Liver (tissue), 9 donors: ENCODE results near the gene ERC2. TPM values are rescaled to one million over a fixed set of nuclear protein-coding genes. Genes with fewer than 3 reads are reported as not detected.

Source experiments
- DNase-seq: peaks from one replicate; pipeline ENCODE4 v3.0.0-alpha.2; 2017; ENCODE audit warnings: low spot score
- H3K27ac ChIP-seq, 2 donors: one replicate each; pipeline ENCODE4 v1.7.0; 2013; ENCODE audit warnings: inconsistent platforms in 2 of 2, low read length in 2 of 2, control low read depth in 1 of 2, low read depth in 1 of 2, mild to moderate bottlenecking in 1 of 2
- H3K27me3 ChIP-seq, 4 donors: one replicate each; pipeline versions ENCODE4 v1.6.1 to v1.7.0; 2013; ENCODE audit warnings: low read length in 3 of 4, inconsistent platforms in 1 of 4, mild to moderate bottlenecking in 1 of 4, moderate library complexity in 1 of 4; ENCODE audit not compliant: control insufficient read depth in 4 of 4, insufficient read depth in 4 of 4
- H3K36me3 ChIP-seq, 4 donors: one replicate each; pipeline versions ENCODE4 v1.6.1 to v1.7.0; 2013; ENCODE audit warnings: low read length in 3 of 4, mild to moderate bottlenecking in 3 of 4, low read depth in 1 of 4, moderate library complexity in 1 of 4; ENCODE audit not compliant: control insufficient read depth in 4 of 4, insufficient read depth in 3 of 4
- H3K4me1 ChIP-seq, 4 donors: one replicate each; pipeline versions ENCODE4 v1.6.1 to v1.7.0; 2013; ENCODE audit warnings: low read length in 3 of 4, mild to moderate bottlenecking in 3 of 4, moderate library complexity in 1 of 4; ENCODE audit not compliant: control insufficient read depth in 4 of 4, insufficient read depth in 4 of 4
- H3K4me3 ChIP-seq, 3 donors: one replicate each; pipeline versions ENCODE4 v1.6.1 to v1.7.0; 2013; ENCODE audit warnings: low read length in 3 of 3, control low read depth in 1 of 3, low read depth in 1 of 3, mild to moderate bottlenecking in 1 of 3
- H3K9ac ChIP-seq, 2 donors: one replicate each; pipeline ENCODE4 v1.7.0; 2013; ENCODE audit warnings: low read length in 2 of 2, mild to moderate bottlenecking in 2 of 2, moderate library complexity in 2 of 2, control low read depth in 1 of 2, low read depth in 1 of 2
- H3K9me3 ChIP-seq, 4 donors: one replicate each; pipeline versions ENCODE4 v1.6.1 to v1.7.0; 2013; ENCODE audit warnings: low read length in 3 of 4; ENCODE audit not compliant: control insufficient read depth in 4 of 4
- CTCF ChIP-seq: fragments of 150-350 bp; IDR thresholded peaks from 2 replicates; pipeline ENCODE4 v1.5.1; 2017; ENCODE audit warnings: improper control_type of control experiment, low read depth, low read length; ENCODE audit not compliant: missing input control
- EGR1 ChIP-seq, 2 donors: IDR thresholded peaks; 2 replicates each; pipeline ENCODE4 v1.6.1; 2016 to 2018; ENCODE audit warnings: antibody characterized with exemption in 2 of 2, low read depth in 2 of 2
- FOXA1 ChIP-seq: IDR thresholded peaks from 2 replicates; pipeline ENCODE4 v1.6.1; 2016; ENCODE audit warnings: antibody characterized with exemption
- FOXA2 ChIP-seq: IDR thresholded peaks from 2 replicates; pipeline ENCODE4 v1.6.1; 2016; ENCODE audit warnings: antibody characterized with exemption
- GABPA ChIP-seq, 2 donors: IDR thresholded peaks in 1 of 2; conservative IDR thresholded peaks in 1 of 2; 2 replicates each; pipeline ENCODE4 v1.6.1; 2016; ENCODE audit warnings: antibody characterized with exemption in 2 of 2, mild to moderate bottlenecking in 1 of 2, moderate library complexity in 1 of 2
- HNF4A ChIP-seq, 2 donors: conservative IDR thresholded peaks; 2 replicates each; pipeline ENCODE4 v1.6.1; 2016; ENCODE audit warnings: antibody characterized with exemption in 2 of 2, mild to moderate bottlenecking in 2 of 2
- HNF4G ChIP-seq: IDR thresholded peaks from 2 replicates; pipeline ENCODE4 v1.6.1; 2016; ENCODE audit warnings: antibody characterized with exemption
- JUND ChIP-seq, 2 donors: IDR thresholded peaks; 2 replicates each; pipeline ENCODE4 v1.6.1; 2016; ENCODE audit warnings: antibody characterized with exemption in 2 of 2
- NR2F2 ChIP-seq: IDR thresholded peaks from 2 replicates; pipeline ENCODE4 v1.6.1; 2016; ENCODE audit warnings: antibody characterized with exemption
- RAD21 ChIP-seq, 2 donors: IDR thresholded peaks; 2 replicates each; pipeline ENCODE4 v1.6.1; 2016; ENCODE audit warnings: antibody characterized with exemption in 2 of 2, mild to moderate bottlenecking in 2 of 2
- REST ChIP-seq: IDR thresholded peaks from 2 replicates; pipeline ENCODE4 v1.6.1; 2016; ENCODE audit warnings: antibody characterized with exemption, mild to moderate bottlenecking
- RXRA ChIP-seq, 2 donors: IDR thresholded peaks; 2 replicates each; pipeline ENCODE4 v1.6.1; 2017 to 2018; ENCODE audit warnings: antibody characterized with exemption in 2 of 2, mild to moderate bottlenecking in 1 of 2
- SP1 ChIP-seq: IDR thresholded peaks from 2 replicates; pipeline ENCODE4 v1.6.1; 2018; ENCODE audit warnings: antibody characterized with exemption, mild to moderate bottlenecking
- TAF1 ChIP-seq: conservative IDR thresholded peaks from 2 replicates; pipeline ENCODE4 v1.6.1; 2016; ENCODE audit warnings: antibody characterized with exemption, mild to moderate bottlenecking
- YY1 ChIP-seq: IDR thresholded peaks from 2 replicates; pipeline ENCODE4 v1.6.1; 2016; ENCODE audit warnings: antibody characterized with exemption, mild to moderate bottlenecking
- WGBS: extraction: QIAGEN DNeasy Blood & Tissue Kit; methylation state at CpG from one replicate; pipeline ENCODE4 v1.1.7; 2013; 5-methylcytosine and 5-hydroxymethylcytosine counted together
- polyA plus RNA-seq, 2 donors: library from polyadenylated mRNA; stranded (reverse) in 1 of 2; unstranded in 1 of 2; fragments of 200-250 nt in 1 of 2; fragments of >200 nt in 1 of 2; fragmentation: Nextera tagmentation in 1 of 2; extraction: Ambion mirVana in 1 of 2; gene quantifications; one replicate each; pipeline versions ENCODE4 v1.2.1 to v1.2.3, GENCODE V29; 2013 to 2015
- total RNA-seq, 2 donors: library from RNA; depleted of rRNA; stranded (reverse); fragments of >200 nt; gene quantifications; one replicate each; pipeline ENCODE4 v1.2.3, GENCODE V29; 2014
- TF ChIP-seq, protein P1 (sequence below): IDR thresholded peaks from 2 replicates; pipeline ENCODE4 v1.6.1; 2016; ENCODE audit warnings: antibody characterized with exemption
- TF ChIP-seq, protein P2 (sequence below): IDR thresholded peaks from 2 replicates; pipeline ENCODE4 v1.6.1; 2016; ENCODE audit warnings: antibody characterized with exemption
- TF ChIP-seq, protein P3 (sequence below): IDR thresholded peaks from 2 replicates; pipeline ENCODE4 v1.6.1; 2016; ENCODE audit warnings: antibody characterized with exemption
- donor health status: healthy.
- donor health status: healthy.
- donor health status: healthy.
- donor health status: healthy.
- donor health status: healthy.

Gene ERC2
- total and polyA plus RNA-seq, 4 donors = 0.14 to 0.25 TPM; not detected in 2

DNA sequence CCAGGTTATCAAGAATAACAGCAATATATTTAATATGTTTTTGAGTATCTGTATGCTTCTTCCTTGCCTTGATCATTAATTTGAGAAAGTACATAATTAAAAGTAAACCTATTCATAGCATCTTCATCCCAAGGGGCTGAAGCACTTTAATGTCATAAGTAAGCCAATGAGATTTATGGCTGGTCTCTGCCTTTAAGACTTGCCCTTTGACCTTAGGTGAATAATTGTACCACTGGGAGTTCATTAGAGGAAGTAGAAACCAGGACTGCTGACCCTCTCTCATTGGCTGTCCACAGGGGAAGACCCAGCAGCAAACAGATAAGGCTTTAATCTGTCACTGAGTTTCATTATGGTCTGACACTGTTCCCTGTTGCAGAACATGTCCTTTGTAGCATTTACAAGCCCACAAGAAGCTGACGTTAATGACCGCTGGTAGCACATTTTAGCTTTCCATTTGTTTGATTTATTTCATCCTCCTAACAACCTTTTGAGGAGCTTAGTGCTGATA lies 16.3 kb upstream of the ERC2 start:
- DNase-seq = no peak
- no peak overlapping the region for H3K9ac ChIP-seq
- peaks cover 0 to 6% (median 0%) of the 10 kb centered on the region in 4 donors for H3K27me3 ChIP-seq
- H3K4me1 ChIP-seq = no peaks in the 10 kb centered on the region
- WGBS = 55% methylated on average over 2 of the region's 2 CpGs
- H3K27ac ChIP-seq = no peak overlapping the region
- H3K36me3 ChIP-seq = no peaks in the 10 kb centered on the region
- no peak for TF ChIP-seq NR2F2
- H3K4me3 ChIP-seq = no peak overlapping the region
- no peaks in the 10 kb centered on the region for H3K9me3 ChIP-seq

DNA sequence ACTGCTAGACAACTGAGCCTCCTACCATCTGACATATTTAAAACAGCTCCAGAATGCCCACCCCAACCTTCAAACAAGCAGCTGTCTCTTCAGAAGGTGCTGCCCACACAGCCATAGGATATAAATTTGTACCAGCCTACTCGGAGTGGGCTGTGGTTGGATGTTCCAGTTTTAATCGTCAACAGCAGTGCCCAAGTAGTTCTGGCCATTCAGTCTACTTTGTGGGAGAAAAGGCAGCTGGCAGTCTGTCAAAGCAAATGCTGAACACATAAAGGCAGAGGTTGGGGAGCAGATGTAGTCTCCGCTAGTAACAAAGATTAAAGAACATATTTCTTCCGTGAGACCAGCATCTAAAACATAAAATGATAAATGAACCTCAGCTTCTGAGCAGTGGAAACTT lies 15.9 kb upstream of the ERC2 start:
- H3K36me3 ChIP-seq = no peaks in the 10 kb centered on the region
- no peak for TF ChIP-seq FOXA2
- no peak for TF ChIP-seq EGR1 (IDR thresholded peaks at IDR 0.05; ENCODE audit: low read depth in 2 of 2)
- TF ChIP-seq RAD21 (IDR thresholded peaks at IDR 0.05) = no peak
- H3K9me3 ChIP-seq = no peaks in the 10 kb centered on the region
- DNase-seq = no peak
- WGBS = 68% methylated on average over 4 of the region's 4 CpGs
- H3K27me3 ChIP-seq = peaks cover 0 to 2% (median 0%) of the 10 kb centered on the region in 4 donors
- H3K9ac ChIP-seq = no peak overlapping the region
- H3K4me1 ChIP-seq = no peaks in the 10 kb centered on the region
- H3K27ac ChIP-seq = no peak overlapping the region
- no peak overlapping the region for H3K4me3 ChIP-seq

GRCh38 chr3:56477646-56478045 lies 9.4 kb upstream of the ERC2 start:
- no peak overlapping the region for H3K4me3 ChIP-seq
- no peaks in the 10 kb centered on the region for H3K9me3 ChIP-seq
- no peaks in the 10 kb centered on the region for H3K36me3 ChIP-seq
- H3K4me1 ChIP-seq = no peaks in the 10 kb centered on the region
- TF ChIP-seq EGR1 (IDR thresholded peaks at IDR 0.05; ENCODE audit: low read depth in 2 of 2) (no peak), RXRA (IDR thresholded peaks at IDR 0.05) (no peak), JUND (IDR thresholded peaks at IDR 0.05) (no peak), REST (no peak), NR2F2 (no peak), CTCF (no peak), FOXA1 (no peak), SP1 (no peak), TAF1 (no peak), GABPA (IDR thresholded peaks at IDR 0.05 in 1 of 2, conservative IDR thresholded peaks at IDR 0.05 in 1 of 2) (no peak), HNF4A (conservative IDR thresholded peaks at IDR 0.05) (no peak), YY1 (no peak), HNF4G (no peak)
- TF ChIP-seq, protein P1, sequence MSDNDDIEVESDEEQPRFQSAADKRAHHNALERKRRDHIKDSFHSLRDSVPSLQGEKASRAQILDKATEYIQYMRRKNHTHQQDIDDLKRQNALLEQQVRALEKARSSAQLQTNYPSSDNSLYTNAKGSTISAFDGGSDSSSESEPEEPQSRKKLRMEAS = no peak
- TF ChIP-seq, protein P2, sequence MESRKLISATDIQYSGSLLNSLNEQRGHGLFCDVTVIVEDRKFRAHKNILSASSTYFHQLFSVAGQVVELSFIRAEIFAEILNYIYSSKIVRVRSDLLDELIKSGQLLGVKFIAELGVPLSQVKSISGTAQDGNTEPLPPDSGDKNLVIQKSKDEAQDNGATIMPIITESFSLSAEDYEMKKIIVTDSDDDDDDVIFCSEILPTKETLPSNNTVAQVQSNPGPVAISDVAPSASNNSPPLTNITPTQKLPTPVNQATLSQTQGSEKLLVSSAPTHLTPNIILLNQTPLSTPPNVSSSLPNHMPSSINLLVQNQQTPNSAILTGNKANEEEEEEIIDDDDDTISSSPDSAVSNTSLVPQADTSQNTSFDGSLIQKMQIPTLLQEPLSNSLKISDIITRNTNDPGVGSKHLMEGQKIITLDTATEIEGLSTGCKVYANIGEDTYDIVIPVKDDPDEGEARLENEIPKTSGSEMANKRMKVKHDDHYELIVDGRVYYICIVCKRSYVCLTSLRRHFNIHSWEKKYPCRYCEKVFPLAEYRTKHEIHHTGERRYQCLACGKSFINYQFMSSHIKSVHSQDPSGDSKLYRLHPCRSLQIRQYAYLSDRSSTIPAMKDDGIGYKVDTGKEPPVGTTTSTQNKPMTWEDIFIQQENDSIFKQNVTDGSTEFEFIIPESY = no peak
- TF ChIP-seq, protein P3, sequence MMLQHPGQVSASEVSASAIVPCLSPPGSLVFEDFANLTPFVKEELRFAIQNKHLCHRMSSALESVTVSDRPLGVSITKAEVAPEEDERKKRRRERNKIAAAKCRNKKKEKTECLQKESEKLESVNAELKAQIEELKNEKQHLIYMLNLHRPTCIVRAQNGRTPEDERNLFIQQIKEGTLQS = no peak
- WGBS = 61% methylated on average over 3 of the region's 3 CpGs
- no peak for DNase-seq
- peaks cover 0 to 5% (median 3%) of the 10 kb centered on the region in 4 donors for H3K27me3 ChIP-seq
- H3K9ac ChIP-seq = no peak overlapping the region
- no peak overlapping the region for H3K27ac ChIP-seq
